ENCODE data around the gene TNNI2.

DNA sequence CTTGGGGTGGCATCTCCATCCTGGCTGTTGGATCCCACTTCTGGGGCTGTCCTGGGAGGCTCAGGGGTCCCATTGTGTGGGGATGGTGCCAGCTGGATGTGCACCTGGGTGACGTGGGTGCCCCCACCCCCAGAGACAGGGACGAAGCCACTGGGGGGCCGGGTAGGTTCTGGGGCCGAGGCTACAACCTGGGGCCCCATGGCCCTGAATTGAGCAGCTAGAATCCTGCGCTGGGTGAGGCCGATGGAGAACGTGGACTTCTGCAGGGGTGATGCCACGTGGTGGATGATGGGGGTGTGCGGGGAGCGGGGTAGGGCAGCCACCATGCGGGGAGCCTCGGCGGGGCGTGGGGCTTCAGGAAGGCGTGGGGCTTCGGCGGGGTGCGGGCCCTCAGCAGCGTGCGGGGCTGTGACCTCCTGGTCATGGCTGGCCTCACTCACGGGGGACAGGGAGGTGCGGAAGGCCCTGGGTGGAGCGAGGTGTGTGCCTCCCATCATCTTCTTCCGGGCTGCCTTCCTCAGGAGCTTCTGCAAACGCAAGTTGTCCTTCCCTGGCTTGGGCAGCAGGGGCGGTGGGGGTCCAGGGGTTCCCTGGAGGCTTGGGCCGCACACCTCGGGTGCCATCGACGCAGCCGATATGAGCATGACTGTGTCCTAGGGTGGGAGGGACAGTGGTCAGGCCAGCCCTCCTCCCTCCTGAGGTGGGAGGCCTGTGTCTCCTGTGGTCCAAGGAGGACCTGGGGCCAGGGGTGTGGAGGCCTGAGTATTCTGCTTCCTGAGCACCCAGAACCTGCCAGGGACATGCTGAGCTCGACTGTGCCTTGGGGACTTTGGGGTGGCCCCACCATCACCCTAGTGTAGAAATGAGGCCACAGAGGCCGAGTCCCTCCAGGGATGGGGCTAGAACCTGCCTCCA is 51.4 kb downstream of the TNNI2 start:
- TF ChIP-seq EZH2 (IDR thresholded peaks at IDR 0.05; ENCODE audit: low read length, unreplicated experiment): no peak
- TF ChIP-seq, protein P1, sequence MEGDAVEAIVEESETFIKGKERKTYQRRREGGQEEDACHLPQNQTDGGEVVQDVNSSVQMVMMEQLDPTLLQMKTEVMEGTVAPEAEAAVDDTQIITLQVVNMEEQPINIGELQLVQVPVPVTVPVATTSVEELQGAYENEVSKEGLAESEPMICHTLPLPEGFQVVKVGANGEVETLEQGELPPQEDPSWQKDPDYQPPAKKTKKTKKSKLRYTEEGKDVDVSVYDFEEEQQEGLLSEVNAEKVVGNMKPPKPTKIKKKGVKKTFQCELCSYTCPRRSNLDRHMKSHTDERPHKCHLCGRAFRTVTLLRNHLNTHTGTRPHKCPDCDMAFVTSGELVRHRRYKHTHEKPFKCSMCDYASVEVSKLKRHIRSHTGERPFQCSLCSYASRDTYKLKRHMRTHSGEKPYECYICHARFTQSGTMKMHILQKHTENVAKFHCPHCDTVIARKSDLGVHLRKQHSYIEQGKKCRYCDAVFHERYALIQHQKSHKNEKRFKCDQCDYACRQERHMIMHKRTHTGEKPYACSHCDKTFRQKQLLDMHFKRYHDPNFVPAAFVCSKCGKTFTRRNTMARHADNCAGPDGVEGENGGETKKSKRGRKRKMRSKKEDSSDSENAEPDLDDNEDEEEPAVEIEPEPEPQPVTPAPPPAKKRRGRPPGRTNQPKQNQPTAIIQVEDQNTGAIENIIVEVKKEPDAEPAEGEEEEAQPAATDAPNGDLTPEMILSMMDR (conservative IDR thresholded peaks at IDR 0.05; ENCODE audit: low read depth, low read length): no peak
- TF ChIP-seq EZH2phosphoT487 (IDR thresholded peaks at IDR 0.05; ENCODE audit: borderline replicate concordance, low read length): no peak

Measured in PC-3 (cell line).